Neural cell (in vitro differentiated cells): ENCODE data around the gene RAP1B.

ENCODE experiments used
- CTCF ChIP-seq: fragments of 450-650 bp; IDR thresholded peaks from 2 replicates; pipeline ENCODE4 v1.5.1; 2014; ENCODE audit warnings: antibody characterized with exemption, mild to moderate bottlenecking, moderate library complexity; ENCODE audit not compliant: poor library complexity, severe bottlenecking
- EP300 ChIP-seq: fragments of 450-650 bp; conservative IDR thresholded peaks from 2 replicates; pipeline ENCODE4 v1.6.1; 2014; ENCODE audit warnings: antibody characterized with exemption, mild to moderate bottlenecking, moderate library complexity; ENCODE audit not compliant: poor library complexity, severe bottlenecking
- REST ChIP-seq: IDR thresholded peaks from 2 replicates; pipeline ENCODE4 v1.6.1; 2012; ENCODE audit warnings: borderline replicate concordance

DNA sequence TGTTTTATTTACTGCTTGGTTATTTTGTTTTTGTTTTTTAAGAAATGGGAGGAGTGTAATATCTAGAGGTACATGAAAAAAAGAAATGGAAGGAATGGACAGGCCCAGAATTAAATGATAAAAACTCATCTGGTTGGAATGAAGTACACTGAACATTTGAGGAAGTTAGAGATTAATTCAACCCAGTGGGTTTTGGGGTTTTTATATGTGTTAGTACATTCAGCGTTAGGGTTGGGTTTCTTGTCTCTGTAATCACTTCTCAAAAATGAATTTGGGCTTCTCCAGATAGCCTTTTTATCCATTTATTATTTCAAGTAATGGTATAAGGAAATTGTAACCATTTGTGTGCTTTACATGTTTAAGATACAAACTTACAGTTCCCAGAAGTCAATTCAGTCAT lies 56.6 kb downstream of the RAP1B start:
- TF ChIP-seq EP300, result no peak
- TF ChIP-seq REST, result no peak
- no peak for TF ChIP-seq CTCF
